Transverse colon (tissue), 4 donors: ENCODE measurements around the gene RNF141.

Experiments
- CTCF ChIP-seq, 5 experiments: fragments of 200-600 bp in 3 of 5; fragments of 450-650 bp in 2 of 5; sonication (generic) in 3 of 5; IDR thresholded peaks; 1 replicate in 2 of 5; 2 replicates in 3 of 5; pipeline ENCODE4 v1.5.1; 2016 to 2017; ENCODE audit warnings: antibody characterized with exemption in 5 of 5, inconsistent platforms in 3 of 5, mild to moderate bottlenecking in 2 of 5, moderate library complexity in 1 of 5
- EP300 ChIP-seq: sonication (generic); formaldehyde crosslinking; IDR thresholded peaks from one replicate; pipeline ENCODE4 v1.6.1; 2017; ENCODE audit warnings: antibody characterized with exemption, low read depth
- POLR2A ChIP-seq: fragments of 450-650 bp; IDR thresholded peaks from one replicate; pipeline ENCODE4 v1.6.1; 2016; ENCODE audit warnings: antibody characterized with exemption, mild to moderate bottlenecking, moderate library complexity
- POLR2AphosphoS5 ChIP-seq, 3 donors: sonication (generic); formaldehyde crosslinking; IDR thresholded peaks; one replicate each; pipeline ENCODE4 v1.6.1; 2016; ENCODE audit warnings: antibody characterized with exemption in 3 of 3

GRCh38 chr11:10529279-10529678 is 11.7 kb downstream of the RNF141 start:
- TF ChIP-seq POLR2A (no peak), CTCF (IDR thresholded peaks at IDR 0.05) (no peak), POLR2AphosphoS5 (IDR thresholded peaks at IDR 0.05) (no peak), EP300 (no peak)
